ENCODE results near the gene COG1. TPM values are rescaled to one million over a fixed set of nuclear protein-coding genes. Genes with fewer than 3 reads are reported as not detected.

The COG1 gene
- total RNA-seq, 1 experiment from 2014 or later: 23.0 TPM

- no peak for DNase-seq (ENCODE audit: low spot score)
Measured at GRCh38 chr17:73197161-73197560, 4.3 kb downstream of the COG1 start.

- no peak for DNase-seq (ENCODE audit: low spot score)
Measured at GRCh38 chr17:73198201-73198929, 5.5 kb downstream of the COG1 start.

- no peak for DNase-seq (ENCODE audit: low spot score)
Measured at GRCh38 chr17:73198930-73199260, 6.0 kb downstream of the COG1 start.

- no peak for DNase-seq (ENCODE audit: low spot score)
Measured at GRCh38 chr17:73199751-73200317, 7.0 kb downstream of the COG1 start.

GRCh38 chr17:73200476-73200875 lies 7.6 kb downstream of the COG1 start:
- no peak for DNase-seq (ENCODE audit: low spot score)

GRCh38 chr17:73201215-73202069 lies 8.6 kb downstream of the COG1 start:
- DNase-seq (ENCODE audit: low spot score): no peak

- peak; percentile 78 for DNase-seq (ENCODE audit: low spot score)
Measured at GRCh38 chr17:73203135-73203787, 10.4 kb downstream of the COG1 start.

- no peak for DNase-seq (ENCODE audit: low spot score)
Measured at GRCh38 chr17:73203788-73204479, 11.1 kb downstream of the COG1 start.

- DNase-seq (ENCODE audit: low spot score): no peak
Measured at GRCh38 chr17:73205459-73205961, 12.7 kb downstream of the COG1 start.

- DNase-seq (ENCODE audit: low spot score): no peak
Measured at GRCh38 chr17:73208139-73208827, 15.4 kb downstream of the COG1 start.

GRCh38 chr17:73209436-73209835 lies 16.6 kb downstream of the COG1 start:
- no peak for DNase-seq (ENCODE audit: low spot score)

- DNase-seq (ENCODE audit: low spot score): no peak
Measured at GRCh38 chr17:73210002-73210678, 17.3 kb downstream of the COG1 start.

GRCh38 chr17:73211745-73212144 lies 18.9 kb downstream of the COG1 start:
- no peak for DNase-seq (ENCODE audit: low spot score)

GRCh38 chr17:73214008-73214407 lies 21.2 kb downstream of the COG1 start:
- no peak for DNase-seq (ENCODE audit: low spot score)

- no peak for DNase-seq (ENCODE audit: low spot score)
Measured at GRCh38 chr17:73214851-73215250, 22.0 kb downstream of the COG1 start.

GRCh38 chr17:73215447-73215846 lies 22.6 kb downstream of the COG1 start:
- peak; percentile 14 for DNase-seq (ENCODE audit: low spot score)

- no peak for DNase-seq (ENCODE audit: low spot score)
Measured at GRCh38 chr17:73223626-73224230, 30.9 kb downstream of the COG1 start.

- DNase-seq (ENCODE audit: low spot score): no peak
Measured at GRCh38 chr17:73224237-73224636, 31.4 kb downstream of the COG1 start.

GRCh38 chr17:73224663-73225305 lies 31.9 kb downstream of the COG1 start:
- DNase-seq (ENCODE audit: low spot score): no peak
